ENCODE results near the gene RND3. TPM values are rescaled to one million over a fixed set of nuclear protein-coding genes. Genes with fewer than 3 reads are reported as not detected.

RND3 gene
- total and polyA plus RNA-seq, 8 donors: 28.3 to 134 (median 107) TPM

GRCh38 chr2:150428641-150429040 is 58.8 kb downstream of the RND3 start:
- intact Hi-C loops (cut with DNase I): no loop called here
- DNase-seq (no peak), ATAC-seq (no peak)
- Histone ChIP-seq H3K4me3 (no peak overlapping the region), H3K4me1 (no peaks in the 10 kb centered on the region), H3K27ac (no peak overlapping the region), H3K9me3 (no peaks in the 10 kb centered on the region), H3K27me3 (no peaks in the 10 kb centered on the region), H3K36me3 (no peaks in the 10 kb centered on the region)
- TF ChIP-seq CTCF (IDR thresholded peaks at IDR 0.05): no peak

- Histone ChIP-seq H3K9me3 (no peaks in the 10 kb centered on the region), H3K27me3 (no peaks in the 10 kb centered on the region), H3K4me3 (no peak overlapping the region), H3K4me1 (no peaks in the 10 kb centered on the region), H3K36me3 (no peaks in the 10 kb centered on the region), H3K27ac (no peak overlapping the region)
- no peak for DNase-seq
- no peak for ATAC-seq
- TF ChIP-seq CTCF (IDR thresholded peaks at IDR 0.05): no peak
- intact Hi-C loops (cut with DNase I): no loop called here
Measured at GRCh38 chr2:150427298-150427697, 60.2 kb downstream of the RND3 start.

- no peaks in the 10 kb centered on the region for H3K9me3 ChIP-seq
- no peak overlapping the region for H3K4me3 ChIP-seq
- H3K4me1 ChIP-seq: no peaks in the 10 kb centered on the region
- DNase-seq: no peak
- H3K27ac ChIP-seq: no peak overlapping the region
- H3K27me3 ChIP-seq: no peaks in the 10 kb centered on the region
- no peak for ATAC-seq
- TF ChIP-seq CTCF (IDR thresholded peaks at IDR 0.05): no peak
- intact Hi-C loops (cut with DNase I): no loop called here
- no peaks in the 10 kb centered on the region for H3K36me3 ChIP-seq
Measured at GRCh38 chr2:150426724-150427123, 60.7 kb downstream of the RND3 start.

GRCh38 chr2:150426315-150426714 is 61.2 kb downstream of the RND3 start:
- no peaks in the 10 kb centered on the region for H3K27me3 ChIP-seq
- no peaks in the 10 kb centered on the region for H3K9me3 ChIP-seq
- no peak for TF ChIP-seq CTCF (IDR thresholded peaks at IDR 0.05)
- H3K27ac ChIP-seq: no peak overlapping the region
- ATAC-seq: no peak
- H3K36me3 ChIP-seq: no peaks in the 10 kb centered on the region
- no peak overlapping the region for H3K4me3 ChIP-seq
- no peaks in the 10 kb centered on the region for H3K4me1 ChIP-seq
- intact Hi-C loops (cut with DNase I): no loop called here
- no peak for DNase-seq

- no peaks in the 10 kb centered on the region for H3K4me1 ChIP-seq
- ATAC-seq: no peak
- DNase-seq: peak in 1 of 4 donors; percentile 28
- H3K27ac ChIP-seq: no peak overlapping the region
- intact Hi-C loops (cut with DNase I): no loop called here
- no peak overlapping the region for H3K4me3 ChIP-seq
- TF ChIP-seq CTCF (IDR thresholded peaks at IDR 0.05): peak in 1 of 2 donors; percentile 10
- no peaks in the 10 kb centered on the region for H3K27me3 ChIP-seq
- no peaks in the 10 kb centered on the region for H3K36me3 ChIP-seq
- no peaks in the 10 kb centered on the region for H3K9me3 ChIP-seq
Measured at GRCh38 chr2:150425121-150425955, 62.1 kb downstream of the RND3 start.

All from left lung (tissue), 10 donors.